Neutrophil (primary cell): ENCODE data around the gene PCCB.

Experiments used
- H3K27ac ChIP-seq: fragments of 200-600 bp; sonication (generic); 2 replicates; pipeline ENCODE4 v1.5.1; 2016; ENCODE audit warnings: mild to moderate bottlenecking, moderate library complexity
- H3K27me3 ChIP-seq: fragments of 200-600 bp; sonication (generic); 2 replicates; pipeline ENCODE4 v1.6.0; 2016; ENCODE audit warnings: mild to moderate bottlenecking
- H3K36me3 ChIP-seq: fragments of 200-600 bp; sonication (generic); 2 replicates; pipeline ENCODE4 v1.5.1; 2017
- H3K4me1 ChIP-seq, 2 experiments: fragments of 200-600 bp in 1 of 2; sonication (generic) in 1 of 2; 1 replicate in 1 of 2; 2 replicates in 1 of 2; pipeline versions ENCODE4 v1.5.1 to v1.6.1; 2013 to 2016; ENCODE audit warnings: low read depth in 1 of 2, low read length in 1 of 2, mild to moderate bottlenecking in 1 of 2, moderate library complexity in 1 of 2; ENCODE audit not compliant: control insufficient read depth in 1 of 2, insufficient read depth in 1 of 2
- H3K4me3 ChIP-seq, 2 experiments: fragments of 200-600 bp in 1 of 2; sonication (generic) in 1 of 2; 1 replicate in 1 of 2; 2 replicates in 1 of 2; pipeline ENCODE4 v1.5.1; 2013 to 2016; ENCODE audit warnings: low read depth in 1 of 2, low read length in 1 of 2, mild to moderate bottlenecking in 1 of 2, moderate library complexity in 1 of 2
- H3K9me3 ChIP-seq: fragments of 200-600 bp; sonication (generic); 2 replicates; pipeline ENCODE4 v1.5.1; 2016
- TF ChIP-seq, protein P1 (sequence below): fragments of 200-600 bp; sonication (generic); IDR thresholded peaks from 2 replicates; pipeline ENCODE4 v1.5.1; 2016; ENCODE audit warnings: antibody characterized with exemption

Gene PCCB

GRCh38 chr3:136296960-136297359 lies 46.8 kb downstream of the PCCB start:
- no peaks in the 10 kb centered on the region for H3K9me3 ChIP-seq
- no peak overlapping the region for H3K4me3 ChIP-seq
- peaks cover 8 to 11% of the 10 kb centered on the region in 2 experiments for H3K4me1 ChIP-seq
- H3K36me3 ChIP-seq = no peaks in the 10 kb centered on the region
- TF ChIP-seq, protein P1, sequence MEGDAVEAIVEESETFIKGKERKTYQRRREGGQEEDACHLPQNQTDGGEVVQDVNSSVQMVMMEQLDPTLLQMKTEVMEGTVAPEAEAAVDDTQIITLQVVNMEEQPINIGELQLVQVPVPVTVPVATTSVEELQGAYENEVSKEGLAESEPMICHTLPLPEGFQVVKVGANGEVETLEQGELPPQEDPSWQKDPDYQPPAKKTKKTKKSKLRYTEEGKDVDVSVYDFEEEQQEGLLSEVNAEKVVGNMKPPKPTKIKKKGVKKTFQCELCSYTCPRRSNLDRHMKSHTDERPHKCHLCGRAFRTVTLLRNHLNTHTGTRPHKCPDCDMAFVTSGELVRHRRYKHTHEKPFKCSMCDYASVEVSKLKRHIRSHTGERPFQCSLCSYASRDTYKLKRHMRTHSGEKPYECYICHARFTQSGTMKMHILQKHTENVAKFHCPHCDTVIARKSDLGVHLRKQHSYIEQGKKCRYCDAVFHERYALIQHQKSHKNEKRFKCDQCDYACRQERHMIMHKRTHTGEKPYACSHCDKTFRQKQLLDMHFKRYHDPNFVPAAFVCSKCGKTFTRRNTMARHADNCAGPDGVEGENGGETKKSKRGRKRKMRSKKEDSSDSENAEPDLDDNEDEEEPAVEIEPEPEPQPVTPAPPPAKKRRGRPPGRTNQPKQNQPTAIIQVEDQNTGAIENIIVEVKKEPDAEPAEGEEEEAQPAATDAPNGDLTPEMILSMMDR = no peak
- no peaks in the 10 kb centered on the region for H3K27me3 ChIP-seq
- no peak overlapping the region for H3K27ac ChIP-seq

DNA sequence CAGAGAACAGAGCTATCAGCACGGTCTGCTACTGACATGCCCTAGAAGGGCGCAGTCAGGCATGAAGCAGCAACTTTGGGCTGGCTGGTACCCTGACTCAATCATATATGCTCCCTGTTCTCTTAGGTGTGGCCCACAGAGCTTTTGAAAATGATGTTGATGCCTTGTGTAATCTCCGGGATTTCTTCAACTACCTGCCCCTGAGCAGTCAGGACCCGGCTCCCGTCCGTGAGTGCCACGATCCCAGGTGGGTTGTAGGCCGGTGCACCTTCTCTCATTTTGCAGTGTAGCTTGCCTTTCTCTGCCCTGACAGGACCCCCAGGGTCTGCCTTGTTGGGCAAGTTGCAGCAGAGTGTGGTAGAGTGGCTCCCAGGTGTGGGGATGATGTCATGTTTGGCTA lies 47.7 kb downstream of the PCCB start:
- Histone ChIP-seq H3K4me3 (no peak overlapping the region), H3K4me1 (peaks cover 8 to 11% of the 10 kb centered on the region in 2 experiments), H3K27me3 (no peaks in the 10 kb centered on the region), H3K9me3 (no peaks in the 10 kb centered on the region), H3K27ac (no peak overlapping the region), H3K36me3 (no peaks in the 10 kb centered on the region)
- TF ChIP-seq, protein P1 = no peak

- Histone ChIP-seq H3K9me3 (no peaks in the 10 kb centered on the region), H3K4me3 (no peak overlapping the region), H3K4me1 (no peaks in the 10 kb centered on the region), H3K27me3 (no peaks in the 10 kb centered on the region), H3K36me3 (no peaks in the 10 kb centered on the region), H3K27ac (no peak overlapping the region)
- TF ChIP-seq, protein P1 = no peak
Observed at GRCh38 chr3:136300444-136300843, 50.3 kb downstream of the PCCB start.

DNA sequence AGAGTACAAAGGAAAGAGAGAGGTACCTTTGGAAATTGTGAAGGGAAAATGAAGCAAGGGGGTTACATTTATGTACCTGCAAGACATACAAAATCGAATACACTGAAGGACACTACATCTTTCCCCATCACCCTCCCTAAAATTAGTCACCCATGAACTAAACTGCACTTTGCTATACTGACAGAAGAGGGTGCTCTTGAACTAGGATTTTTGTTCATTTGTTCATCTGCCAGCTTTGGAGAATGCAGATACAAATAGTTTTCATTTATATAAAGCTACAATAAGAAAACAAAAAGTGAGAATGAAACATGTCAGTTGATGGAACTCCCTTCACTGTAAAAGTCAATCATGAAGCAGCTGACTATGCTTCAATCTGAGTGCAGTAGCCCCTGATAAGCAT lies 55.7 kb downstream of the PCCB start:
- Histone ChIP-seq H3K27me3 (no peaks in the 10 kb centered on the region), H3K4me1 (no peaks in the 10 kb centered on the region), H3K36me3 (no peaks in the 10 kb centered on the region), H3K4me3 (no peak overlapping the region), H3K9me3 (no peaks in the 10 kb centered on the region), H3K27ac (no peak overlapping the region)
- TF ChIP-seq, protein P1 = no peak

GRCh38 chr3:136311261-136311660 lies 61.1 kb downstream of the PCCB start:
- no peaks in the 10 kb centered on the region for H3K4me1 ChIP-seq
- H3K9me3 ChIP-seq = no peaks in the 10 kb centered on the region
- TF ChIP-seq, protein P1 = no peak
- no peak overlapping the region for H3K27ac ChIP-seq
- no peaks in the 10 kb centered on the region for H3K36me3 ChIP-seq
- no peak overlapping the region for H3K4me3 ChIP-seq
- H3K27me3 ChIP-seq = no peaks in the 10 kb centered on the region

DNA sequence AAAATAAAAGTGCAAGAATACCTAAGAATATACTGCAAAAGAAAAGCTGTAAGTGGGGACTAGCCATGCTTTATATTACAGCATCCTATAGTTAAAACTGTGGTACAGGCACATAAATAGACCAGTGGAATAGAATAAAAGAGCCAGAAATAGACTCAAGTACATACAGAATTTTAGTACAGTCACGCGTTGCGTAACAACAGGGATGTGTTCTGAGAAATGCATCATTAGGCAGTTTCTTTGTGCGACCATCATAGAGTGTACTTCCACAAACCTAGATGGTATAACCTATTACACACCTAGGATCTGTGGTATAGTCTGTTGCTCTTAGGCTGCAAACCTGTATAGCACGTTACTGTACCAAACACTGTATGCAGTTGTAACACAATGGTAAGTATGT lies 61.8 kb downstream of the PCCB start:
- Histone ChIP-seq H3K9me3 (no peaks in the 10 kb centered on the region), H3K36me3 (no peaks in the 10 kb centered on the region), H3K4me1 (no peaks in the 10 kb centered on the region), H3K27ac (no peak overlapping the region), H3K4me3 (no peak overlapping the region), H3K27me3 (no peaks in the 10 kb centered on the region)
- TF ChIP-seq, protein P1 = no peak
